ENCODE data around the gene SLC36A2. TPM values are rescaled to one million over a fixed set of nuclear protein-coding genes. Genes with fewer than 3 reads are reported as not detected.
"Not testable (repeated sequence)": the region's sequence is repeated elsewhere in the genome, so short reads cannot be mapped to it uniquely, and the experiment has no call there.

SLC36A2 gene
- total and polyA plus RNA-seq, 4 donors, result not detected

DNA sequence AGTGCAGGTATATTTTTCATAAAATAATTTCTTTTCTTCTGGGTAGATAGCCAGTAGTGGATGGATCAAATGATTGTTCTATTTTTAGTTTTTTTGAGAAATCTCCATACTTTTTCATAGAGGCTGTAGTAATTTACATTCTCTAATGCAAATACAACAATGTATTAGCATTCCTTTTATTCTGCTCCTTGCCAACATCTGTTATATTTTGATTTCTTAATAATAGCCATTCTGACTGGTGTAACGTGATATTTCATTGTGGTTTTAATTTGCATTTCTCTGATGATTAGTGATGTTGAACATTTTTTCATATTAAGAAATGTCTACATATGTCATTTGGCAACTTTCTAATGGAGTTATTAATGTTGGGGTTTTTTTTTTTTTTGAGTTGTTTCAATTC, 27.2 kb upstream of the SLC36A2 start:
- Histone ChIP-seq H3K27me3 (ENCODE audit: control insufficient read depth in 4 of 4, insufficient read depth in 4 of 4, low read length in 3 of 4) (no peaks in the 10 kb centered on the region), H3K9ac (ENCODE audit: low read depth in 1 of 2, low read length in 2 of 2) (no peak overlapping the region), H3K36me3 (ENCODE audit: control insufficient read depth in 4 of 4, insufficient read depth in 3 of 4, low read depth in 1 of 4, low read length in 3 of 4) (no peaks in the 10 kb centered on the region), H3K27ac (ENCODE audit: low read depth in 1 of 2, low read length in 2 of 2) (no peak overlapping the region), H3K9me3 (ENCODE audit: control insufficient read depth in 4 of 4, low read length in 3 of 4) (peaks cover 0 to 2% (median 0%) of the 10 kb centered on the region in 4 donors), H3K4me3 (ENCODE audit: low read depth in 1 of 3, low read length in 3 of 3) (no peak overlapping the region), H3K4me1 (ENCODE audit: control insufficient read depth in 4 of 4, insufficient read depth in 4 of 4, low read length in 3 of 4) (no peaks in the 10 kb centered on the region)
- WGBS, result 41% methylated on average over 1 of the region's 1 CpG
- no peak for TF ChIP-seq FOXA2 (IDR thresholded peaks at IDR 0.05)
- no peak for TF ChIP-seq HNF4A (conservative IDR thresholded peaks at IDR 0.05)
- TF ChIP-seq HNF4G (IDR thresholded peaks at IDR 0.05), result no peak
- TF ChIP-seq RAD21 (IDR thresholded peaks at IDR 0.05), result no peak
- TF ChIP-seq, protein P1, sequence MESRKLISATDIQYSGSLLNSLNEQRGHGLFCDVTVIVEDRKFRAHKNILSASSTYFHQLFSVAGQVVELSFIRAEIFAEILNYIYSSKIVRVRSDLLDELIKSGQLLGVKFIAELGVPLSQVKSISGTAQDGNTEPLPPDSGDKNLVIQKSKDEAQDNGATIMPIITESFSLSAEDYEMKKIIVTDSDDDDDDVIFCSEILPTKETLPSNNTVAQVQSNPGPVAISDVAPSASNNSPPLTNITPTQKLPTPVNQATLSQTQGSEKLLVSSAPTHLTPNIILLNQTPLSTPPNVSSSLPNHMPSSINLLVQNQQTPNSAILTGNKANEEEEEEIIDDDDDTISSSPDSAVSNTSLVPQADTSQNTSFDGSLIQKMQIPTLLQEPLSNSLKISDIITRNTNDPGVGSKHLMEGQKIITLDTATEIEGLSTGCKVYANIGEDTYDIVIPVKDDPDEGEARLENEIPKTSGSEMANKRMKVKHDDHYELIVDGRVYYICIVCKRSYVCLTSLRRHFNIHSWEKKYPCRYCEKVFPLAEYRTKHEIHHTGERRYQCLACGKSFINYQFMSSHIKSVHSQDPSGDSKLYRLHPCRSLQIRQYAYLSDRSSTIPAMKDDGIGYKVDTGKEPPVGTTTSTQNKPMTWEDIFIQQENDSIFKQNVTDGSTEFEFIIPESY (IDR thresholded peaks at IDR 0.05), result no peak
- TF ChIP-seq CTCF (IDR thresholded peaks at IDR 0.05; ENCODE audit: low read depth, low read length, missing input control), result no peak
- TF ChIP-seq, protein P2, sequence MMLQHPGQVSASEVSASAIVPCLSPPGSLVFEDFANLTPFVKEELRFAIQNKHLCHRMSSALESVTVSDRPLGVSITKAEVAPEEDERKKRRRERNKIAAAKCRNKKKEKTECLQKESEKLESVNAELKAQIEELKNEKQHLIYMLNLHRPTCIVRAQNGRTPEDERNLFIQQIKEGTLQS (IDR thresholded peaks at IDR 0.05), result no peak
- no peak for TF ChIP-seq YY1 (IDR thresholded peaks at IDR 0.05)
- no peak for TF ChIP-seq SP1 (IDR thresholded peaks at IDR 0.05)
- no peak for DNase-seq (ENCODE audit: low spot score)

GRCh38 chr5:151367038-151367437, 19.7 kb upstream of the SLC36A2 start:
- not testable (repeated sequence) for H3K27me3 ChIP-seq (ENCODE audit: control insufficient read depth in 4 of 4, insufficient read depth in 4 of 4, low read length in 3 of 4); H3K4me3 ChIP-seq (ENCODE audit: low read depth in 1 of 3, low read length in 3 of 3); DNase-seq (ENCODE audit: low spot score); H3K4me1 ChIP-seq (ENCODE audit: control insufficient read depth in 4 of 4, insufficient read depth in 4 of 4, low read length in 3 of 4); H3K9ac ChIP-seq (ENCODE audit: low read depth in 1 of 2, low read length in 2 of 2); H3K27ac ChIP-seq (ENCODE audit: low read depth in 1 of 2, low read length in 2 of 2); H3K36me3 ChIP-seq (ENCODE audit: control insufficient read depth in 4 of 4, insufficient read depth in 3 of 4, low read depth in 1 of 4, low read length in 3 of 4)
- WGBS, result 62% methylated on average over 6 of the region's 6 CpGs
- H3K9me3 ChIP-seq (ENCODE audit: control insufficient read depth in 4 of 4, low read length in 3 of 4), result peaks cover 5 to 19% (median 11%) of the 10 kb centered on the region in 4 donors

DNA sequence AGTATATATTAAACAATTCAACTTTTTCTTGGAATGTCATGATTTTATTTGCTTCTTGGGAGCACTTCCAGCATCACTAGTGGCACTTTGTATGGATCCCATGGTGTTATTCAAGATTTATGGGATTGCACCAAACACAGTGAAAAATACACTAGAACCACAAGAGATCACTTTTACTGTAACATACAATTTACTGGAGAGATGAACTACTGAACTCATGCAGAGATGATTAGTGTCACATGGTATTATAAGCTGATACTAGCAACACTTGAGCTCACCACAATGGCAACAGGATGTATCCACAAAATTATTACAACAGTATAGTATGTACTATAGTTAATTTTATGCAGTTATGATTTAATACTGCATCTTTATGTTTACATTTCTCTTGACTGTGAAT, 16.3 kb upstream of the SLC36A2 start:
- peaks cover 5 to 23% (median 11%) of the 10 kb centered on the region in 4 donors for H3K9me3 ChIP-seq (ENCODE audit: control insufficient read depth in 4 of 4, low read length in 3 of 4)
- H3K4me3 ChIP-seq (ENCODE audit: low read depth in 1 of 3, low read length in 3 of 3), result no peak overlapping the region
- no peaks in the 10 kb centered on the region for H3K36me3 ChIP-seq (ENCODE audit: control insufficient read depth in 4 of 4, insufficient read depth in 3 of 4, low read depth in 1 of 4, low read length in 3 of 4)
- DNase-seq (ENCODE audit: low spot score), result no peak
- peaks cover 0 to 3% (median 0%) of the 10 kb centered on the region in 4 donors for H3K27me3 ChIP-seq (ENCODE audit: control insufficient read depth in 4 of 4, insufficient read depth in 4 of 4, low read length in 3 of 4)
- no peaks in the 10 kb centered on the region for H3K4me1 ChIP-seq (ENCODE audit: control insufficient read depth in 4 of 4, insufficient read depth in 4 of 4, low read length in 3 of 4)
- H3K9ac ChIP-seq (ENCODE audit: low read depth in 1 of 2, low read length in 2 of 2), result no peak overlapping the region
- no peak overlapping the region for H3K27ac ChIP-seq (ENCODE audit: low read depth in 1 of 2, low read length in 2 of 2)
- TF ChIP-seq, protein P2 (IDR thresholded peaks at IDR 0.05), result no peak
- TF ChIP-seq, protein P1 (IDR thresholded peaks at IDR 0.05), result no peak
- no peak for TF ChIP-seq RAD21 (IDR thresholded peaks at IDR 0.05)
- TF ChIP-seq FOXA2 (IDR thresholded peaks at IDR 0.05), result no peak
- no peak for TF ChIP-seq FOXA1 (IDR thresholded peaks at IDR 0.05)
- no peak for TF ChIP-seq CTCF (IDR thresholded peaks at IDR 0.05; ENCODE audit: low read depth, low read length, missing input control)
- no peak for TF ChIP-seq JUND (IDR thresholded peaks at IDR 0.05)
- no peak for TF ChIP-seq RXRA (IDR thresholded peaks at IDR 0.05)
- TF ChIP-seq SP1 (IDR thresholded peaks at IDR 0.05), result no peak
- no peak for TF ChIP-seq GABPA (IDR thresholded peaks at IDR 0.05 in 1 of 2, conservative IDR thresholded peaks at IDR 0.05 in 1 of 2)
- TF ChIP-seq HNF4G (IDR thresholded peaks at IDR 0.05), result no peak
- TF ChIP-seq EGR1 (IDR thresholded peaks at IDR 0.05; ENCODE audit: low read depth in 2 of 2), result no peak
- TF ChIP-seq REST (IDR thresholded peaks at IDR 0.05), result no peak
